DND-41 (cell line): Measurements from ENCODE around the gene IFNA16.

Source experiments
- CTCF ChIP-seq: IDR thresholded peaks from 2 replicates; pipeline ENCODE4 v1.5.1; 2012; ENCODE audit warnings: borderline replicate concordance, low read length, moderate library complexity, mild to moderate bottlenecking; ENCODE audit not compliant: poor library complexity, severe bottlenecking; ENCODE audit errors: extremely low read depth
- EZH2 ChIP-seq: IDR thresholded peaks from 3 replicates; pipeline ENCODE4 v1.6.1; 2012; ENCODE audit warnings: borderline replicate concordance, low read depth, mild to moderate bottlenecking, moderate library complexity, low read length, inconsistent platforms; ENCODE audit not compliant: severe bottlenecking

DNA sequence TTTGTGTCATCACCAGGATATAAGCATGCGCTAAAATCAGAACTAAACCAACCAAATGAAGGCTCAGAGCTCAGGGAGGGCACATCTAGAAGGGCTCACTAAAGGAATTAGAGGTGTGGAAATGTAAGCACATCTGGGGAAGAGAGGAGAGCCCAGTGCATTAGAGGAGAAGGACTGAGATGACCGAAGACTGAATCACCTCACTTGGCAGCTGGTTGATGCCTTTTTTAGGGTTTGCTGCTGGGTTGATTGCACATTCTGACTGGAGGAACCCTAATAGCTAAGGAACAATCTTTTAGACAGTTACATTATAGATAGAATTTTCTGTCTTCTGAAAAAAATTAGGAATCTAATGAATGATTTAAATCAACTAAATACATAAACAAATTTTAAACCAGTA, 42.4 kb downstream of the IFNA16 start:
- TF ChIP-seq CTCF, result no peak
- TF ChIP-seq EZH2, result no peak
